Measurements from ENCODE around the gene TTF2.

TTF2 gene

GRCh38 chr1:117137281-117137855 is 77.2 kb downstream of the TTF2 start:
- TF ChIP-seq TEAD4 (IDR thresholded peaks at IDR 0.05) (no peak), EGR1 (IDR thresholded peaks at IDR 0.05) (no peak), REST (IDR thresholded peaks at IDR 0.05; ENCODE audit: low read depth) (no peak), NFIC (IDR thresholded peaks at IDR 0.05) (no peak), YY1 (IDR thresholded peaks at IDR 0.05; ENCODE audit: low read depth) (no peak), TCF12 (IDR thresholded peaks at IDR 0.05; ENCODE audit: low read depth) (no peak), TAF1 (IDR thresholded peaks at IDR 0.05; ENCODE audit: low read depth) (no peak), CEBPB (IDR thresholded peaks at IDR 0.05) (no peak), ZBTB7A (IDR thresholded peaks at IDR 0.05; ENCODE audit: low read depth) (no peak)

- no peak for TF ChIP-seq EP300 (IDR thresholded peaks at IDR 0.05; ENCODE audit: borderline replicate concordance)
- TF ChIP-seq CREB1 (IDR thresholded peaks at IDR 0.05; ENCODE audit: low read depth): no peak
- TF ChIP-seq RAD21 (IDR thresholded peaks at IDR 0.05; ENCODE audit: low read depth): no peak
- TF ChIP-seq REST (IDR thresholded peaks at IDR 0.05; ENCODE audit: low read depth): no peak
- no peak for TF ChIP-seq YY1 (IDR thresholded peaks at IDR 0.05; ENCODE audit: low read depth)
- no peak for TF ChIP-seq NFIC (IDR thresholded peaks at IDR 0.05)
- TF ChIP-seq USF1 (IDR thresholded peaks at IDR 0.05): no peak
- no peak for TF ChIP-seq TCF12 (IDR thresholded peaks at IDR 0.05; ENCODE audit: low read depth)
- TF ChIP-seq ZBTB7A (IDR thresholded peaks at IDR 0.05; ENCODE audit: low read depth): no peak
- TF ChIP-seq MAX (IDR thresholded peaks at IDR 0.05): no peak
- no peak for TF ChIP-seq CEBPB (IDR thresholded peaks at IDR 0.05)
- no peak for TF ChIP-seq TEAD4 (IDR thresholded peaks at IDR 0.05)
- no peak for TF ChIP-seq EGR1 (IDR thresholded peaks at IDR 0.05)
- TF ChIP-seq FOXM1 (IDR thresholded peaks at IDR 0.05; ENCODE audit: borderline replicate concordance, low read depth): no peak
- TF ChIP-seq TAF1 (IDR thresholded peaks at IDR 0.05; ENCODE audit: low read depth): no peak
These were observed 78.0 kb downstream of the TTF2 start for GRCh38 chr1:117138106-117138505.

- TF ChIP-seq USF1 (IDR thresholded peaks at IDR 0.05) (no peak), EGR1 (IDR thresholded peaks at IDR 0.05) (no peak), REST (IDR thresholded peaks at IDR 0.05; ENCODE audit: low read depth) (no peak), CEBPB (IDR thresholded peaks at IDR 0.05) (no peak)
These were observed 78.4 kb downstream of the TTF2 start for GRCh38 chr1:117138561-117138960.

GRCh38 chr1:117142200-117142599 is 82.1 kb downstream of the TTF2 start:
- TF ChIP-seq CEBPB (IDR thresholded peaks at IDR 0.05) (no peak), MAX (IDR thresholded peaks at IDR 0.05) (no peak), REST (IDR thresholded peaks at IDR 0.05; ENCODE audit: low read depth) (no peak), NFIC (IDR thresholded peaks at IDR 0.05) (no peak), ZBTB7A (IDR thresholded peaks at IDR 0.05; ENCODE audit: low read depth) (no peak), EP300 (IDR thresholded peaks at IDR 0.05; ENCODE audit: borderline replicate concordance) (no peak), USF1 (IDR thresholded peaks at IDR 0.05) (no peak), EGR1 (IDR thresholded peaks at IDR 0.05) (no peak)
